OCI-LY1 (cell line): ENCODE results near the gene INHBC.

Experiments
- H2AFZ ChIP-seq: fragments of 200-600 bp; sonication (generic), shearing (Covaris generic); 2 replicates; pipeline ENCODE4 v1.6.0; 2014; ENCODE audit warnings: antibody characterized with exemption, mild to moderate bottlenecking, low read length
- H3F3A ChIP-seq: fragments of 200-600 bp; sonication (generic), shearing (Covaris generic); 2 replicates; pipeline ENCODE4 v1.6.0; 2014; ENCODE audit warnings: mild to moderate bottlenecking, antibody characterized with exemption, low read length, moderate library complexity; ENCODE audit not compliant: insufficient read depth
- H3K27ac ChIP-seq: fragments of 200-600 bp; sonication (generic); 2 replicates; pipeline ENCODE4 v1.5.1; 2014; ENCODE audit warnings: low read length, mixed run types, mild to moderate bottlenecking, low read depth; ENCODE audit not compliant: poor library complexity, severe bottlenecking
- H3K27me3 ChIP-seq: fragments of 200-600 bp; sonication (generic); 2 replicates; pipeline ENCODE4 v1.6.0; 2014; ENCODE audit warnings: antibody characterized with exemption, mild to moderate bottlenecking, low read length, moderate library complexity; ENCODE audit not compliant: insufficient read depth
- H3K36me3 ChIP-seq: fragments of 200-600 bp; sonication (generic); 2 replicates; pipeline ENCODE4 v1.6.1; 2014; ENCODE audit warnings: mild to moderate bottlenecking, antibody characterized with exemption, low read length, moderate library complexity, mixed read lengths; ENCODE audit not compliant: insufficient read depth
- H3K4me1 ChIP-seq: fragments of 200-600 bp; sonication (generic); 2 replicates; pipeline ENCODE4 v1.5.1; 2014; ENCODE audit warnings: mild to moderate bottlenecking, low read length, moderate library complexity; ENCODE audit not compliant: insufficient read depth, severe bottlenecking
- H3K4me2 ChIP-seq: fragments of 200-600 bp; sonication (generic), shearing (Covaris generic); 2 replicates; pipeline ENCODE4 v1.6.1; 2014; ENCODE audit warnings: low read length
- H3K4me3 ChIP-seq: fragments of 200-600 bp; sonication (generic); 2 replicates; pipeline ENCODE4 v1.5.1; 2014; ENCODE audit warnings: low read length, low read depth, mild to moderate bottlenecking, mixed read lengths; ENCODE audit not compliant: poor library complexity, severe bottlenecking
- H3K79me2 ChIP-seq: fragments of 200-600 bp; shearing (Covaris generic); 2 replicates; pipeline ENCODE4 v1.6.1; 2016; ENCODE audit warnings: mixed run types, low read length, mixed read lengths; ENCODE audit not compliant: insufficient read depth
- H3K9ac ChIP-seq: fragments of 200-600 bp; sonication (generic), shearing (Covaris generic); 2 replicates; pipeline ENCODE4 v1.6.1; 2014; ENCODE audit warnings: mild to moderate bottlenecking, low read length, mixed read lengths
- H3K9me2 ChIP-seq: fragments of 200-600 bp; sonication (generic), shearing (Covaris generic); 2 replicates; pipeline ENCODE4 v1.6.1; 2014; ENCODE audit warnings: low read depth, mild to moderate bottlenecking, low read length, mixed read lengths
- H3K9me3 ChIP-seq: fragments of 200-600 bp; shearing (Covaris generic); 2 replicates; pipeline ENCODE4 v1.6.1; 2014; ENCODE audit warnings: low read length, mixed read lengths
- H4K20me1 ChIP-seq: fragments of 200-600 bp; sonication (generic), shearing (Covaris generic); 2 replicates; pipeline ENCODE4 v1.6.0; 2016; ENCODE audit warnings: mild to moderate bottlenecking, low read length; ENCODE audit not compliant: insufficient read depth
- CTCF ChIP-seq: fragments of 200-600 bp; sonication (generic), shearing (Covaris generic); IDR thresholded peaks from 2 replicates; pipeline ENCODE4 v1.5.1; 2017; ENCODE audit warnings: mild to moderate bottlenecking, antibody characterized with exemption, low read length, moderate library complexity, mixed read lengths
- EZH2 ChIP-seq: fragments of 200-600 bp; sonication (generic), shearing (Covaris generic); IDR thresholded peaks from 2 replicates; pipeline ENCODE4 v1.8.0; 2017; ENCODE audit warnings: borderline replicate concordance, mixed run types, mild to moderate bottlenecking, antibody characterized with exemption, low read length, moderate library complexity, mixed read lengths

The INHBC gene

GRCh38 chr12:57416039-57416996, 18.3 kb upstream of the INHBC start:
- Histone ChIP-seq H3K27me3 (no peaks in the 10 kb centered on the region), H3K9me3 (no peaks in the 10 kb centered on the region), H3K9ac (no peak overlapping the region), H2AFZ (no peak overlapping the region), H3K9me2 (no peaks in the 10 kb centered on the region), H3K36me3 (no peaks in the 10 kb centered on the region), H3K27ac (no peak overlapping the region), H3K79me2 (peaks cover 23% of the 10 kb centered on the region), H3K4me1 (peaks cover 14% of the 10 kb centered on the region), H3K4me2 (no peak overlapping the region), H3K4me3 (no peak overlapping the region), H4K20me1 (no peaks in the 10 kb centered on the region), H3F3A (no peaks in the 10 kb centered on the region)
- TF ChIP-seq EZH2 (no peak), CTCF (no peak)

- no peaks in the 10 kb centered on the region for H3F3A ChIP-seq
- H3K9me3 ChIP-seq, result no peaks in the 10 kb centered on the region
- H4K20me1 ChIP-seq, result no peaks in the 10 kb centered on the region
- H3K36me3 ChIP-seq, result peaks cover 5% of the 10 kb centered on the region; the same call in 1 of the 2 replicates
- peaks cover 22% of the 10 kb centered on the region for H3K79me2 ChIP-seq
- H3K9me2 ChIP-seq, result no peaks in the 10 kb centered on the region
- no peak overlapping the region for H2AFZ ChIP-seq
- H3K4me1 ChIP-seq, result peaks cover 14% of the 10 kb centered on the region
- TF ChIP-seq EZH2 (no peak), CTCF (no peak)
- H3K4me2 ChIP-seq, result no peak overlapping the region
- H3K27me3 ChIP-seq, result no peaks in the 10 kb centered on the region
- no peak overlapping the region for H3K9ac ChIP-seq
- H3K27ac ChIP-seq, result no peak overlapping the region
- H3K4me3 ChIP-seq, result no peak overlapping the region
These were observed 16.3 kb upstream of the INHBC start for GRCh38 chr12:57418255-57418654.

GRCh38 chr12:57419495-57419894, 15.1 kb upstream of the INHBC start:
- no peaks in the 10 kb centered on the region for H3K27me3 ChIP-seq
- no peak overlapping the region for H2AFZ ChIP-seq
- H3K4me1 ChIP-seq, result peaks cover 14% of the 10 kb centered on the region
- no peak overlapping the region for H3K27ac ChIP-seq
- TF ChIP-seq EZH2 (no peak), CTCF (no peak)
- no peaks in the 10 kb centered on the region for H3F3A ChIP-seq
- no peaks in the 10 kb centered on the region for H3K9me3 ChIP-seq
- no peaks in the 10 kb centered on the region for H3K9me2 ChIP-seq
- H3K79me2 ChIP-seq, result peaks cover 22% of the 10 kb centered on the region
- H3K9ac ChIP-seq, result no peak overlapping the region
- H4K20me1 ChIP-seq, result no peaks in the 10 kb centered on the region
- H3K4me3 ChIP-seq, result no peak overlapping the region
- no peak overlapping the region for H3K4me2 ChIP-seq
- peaks cover 7% of the 10 kb centered on the region; the same call in 1 of the 2 replicates for H3K36me3 ChIP-seq
